CD4-positive, CD25-positive, alpha-beta regulatory T cell (primary cell): ENCODE results near the gene SNCB. TPM values are rescaled to one million over a fixed set of nuclear protein-coding genes. Genes with fewer than 3 reads are reported as not detected.
A peak's percentile ranks its signal among the peaks of the same experiment; 100 is the strongest.
"Not testable (repeated sequence)": the region's sequence is repeated elsewhere in the genome, so short reads cannot be mapped to it uniquely, and the experiment has no call there.

Source experiments
- ATAC-seq, 2 donors: fragments of 150-1000 bp; cut with Tn5 transposase; one replicate each; pipeline ENCODE4 v1.10.0; 2021; ENCODE audit warnings: low read depth in 2 of 2, moderate number of reproducible peaks in 2 of 2, moderate library complexity in 1 of 2
- DNase-seq, 3 donors: peaks; one replicate each; pipeline versions ENCODE4 v3.0.0 to v3.0.0-alpha.2; 2012 to 2022; ENCODE audit warnings: mixed read lengths in 1 of 3
- H3K27ac ChIP-seq: one replicate; pipeline ENCODE4 v1.7.0; 2013; ENCODE audit warnings: mild to moderate bottlenecking, low read length; ENCODE audit not compliant: insufficient read depth, poor library complexity, severe bottlenecking
- H3K27me3 ChIP-seq: one replicate; pipeline ENCODE4 v1.7.0; 2013; ENCODE audit warnings: low read length; ENCODE audit not compliant: control insufficient read depth, insufficient read depth
- H3K36me3 ChIP-seq: one replicate; pipeline ENCODE4 v1.7.0; 2013; ENCODE audit warnings: mild to moderate bottlenecking, low read length, moderate library complexity; ENCODE audit not compliant: control insufficient read depth, insufficient read depth
- H3K4me1 ChIP-seq: 2 replicates; pipeline ENCODE4 v1.7.0; 2013; ENCODE audit warnings: mild to moderate bottlenecking, low read length; ENCODE audit not compliant: insufficient read depth, control insufficient read depth, poor library complexity, severe bottlenecking
- H3K4me3 ChIP-seq: one replicate; pipeline ENCODE4 v1.7.0; 2013; ENCODE audit warnings: low read depth, mild to moderate bottlenecking, low read length, moderate library complexity
- H3K9me3 ChIP-seq, 2 experiments: 1 replicate in 1 of 2; 2 replicates in 1 of 2; pipeline ENCODE4 v1.7.0; 2013; ENCODE audit warnings: low read length in 2 of 2, mild to moderate bottlenecking in 1 of 2, moderate library complexity in 1 of 2; ENCODE audit not compliant: control insufficient read depth in 2 of 2
- H3K27ac Mint-ChIP-seq, 3 donors: one replicate each; pipeline ENCODE4 v1.8.0; 2020 to 2022; ENCODE audit warnings: mild to moderate bottlenecking in 3 of 3, mixed read lengths in 3 of 3, moderate library complexity in 2 of 3
- H3K27me3 Mint-ChIP-seq: one replicate; pipeline ENCODE4 v1.8.0; 2022; ENCODE audit warnings: mild to moderate bottlenecking, mixed read lengths
- H3K36me3 Mint-ChIP-seq: one replicate; pipeline ENCODE4 v1.8.0; 2020; ENCODE audit warnings: mixed read lengths
- H3K4me1 Mint-ChIP-seq, 4 donors: one replicate each; pipeline ENCODE4 v1.8.0; 2020 to 2022; ENCODE audit warnings: mixed read lengths in 4 of 4, mild to moderate bottlenecking in 1 of 4
- H3K4me3 Mint-ChIP-seq, 4 donors: one replicate each; pipeline ENCODE4 v1.8.0; 2020 to 2022; ENCODE audit warnings: mild to moderate bottlenecking in 4 of 4, mixed read lengths in 4 of 4, moderate library complexity in 3 of 4
- H3K9me3 Mint-ChIP-seq, 7 donors: one replicate each; pipeline ENCODE4 v1.8.0; 2020 to 2022; ENCODE audit warnings: mixed read lengths in 7 of 7, mild to moderate bottlenecking in 3 of 7, moderate library complexity in 2 of 7
- polyA plus RNA-seq, 4 donors: library from polyadenylated mRNA; unstranded; fragments of 300-500 nt; fragmentation: Illumina TruSeq; gene quantifications; one replicate each; pipeline ENCODE4 v1.2.3, GENCODE V29; 2021
- total RNA-seq: library from RNA; stranded (reverse); gene quantifications from one replicate; pipeline ENCODE4 v1.2.3, GENCODE V29; 2022

SNCB gene
- total and polyA plus RNA-seq, 5 donors from 2014 or later: not detected

GRCh38 chr5:176608937-176609723, 21.2 kb downstream of the SNCB start:
- Mint-ChIP-seq H3K27me3 (peaks cover 26% of the 10 kb centered on the region), H3K27ac (peak overlapping the region in 1 of 3 donors; percentile 96), H3K4me3 (peak overlapping the region; percentile 87 to 91 (median 88)), H3K9me3 (peaks cover 0 to 3% (median 0%) of the 10 kb centered on the region in 7 donors), H3K36me3 (no peaks in the 10 kb centered on the region), H3K4me1 (peaks cover 0 to 13% (median 10%) of the 10 kb centered on the region in 4 donors)
- Histone ChIP-seq H3K36me3 (no peaks in the 10 kb centered on the region), H3K27ac (no peak overlapping the region), H3K4me1 (peaks cover 11% of the 10 kb centered on the region), H3K27me3 (peaks cover 7% of the 10 kb centered on the region), H3K9me3 (no peaks in the 10 kb centered on the region), H3K4me3 (no peak overlapping the region)
- no peak for ATAC-seq
- no peak for DNase-seq

DNA sequence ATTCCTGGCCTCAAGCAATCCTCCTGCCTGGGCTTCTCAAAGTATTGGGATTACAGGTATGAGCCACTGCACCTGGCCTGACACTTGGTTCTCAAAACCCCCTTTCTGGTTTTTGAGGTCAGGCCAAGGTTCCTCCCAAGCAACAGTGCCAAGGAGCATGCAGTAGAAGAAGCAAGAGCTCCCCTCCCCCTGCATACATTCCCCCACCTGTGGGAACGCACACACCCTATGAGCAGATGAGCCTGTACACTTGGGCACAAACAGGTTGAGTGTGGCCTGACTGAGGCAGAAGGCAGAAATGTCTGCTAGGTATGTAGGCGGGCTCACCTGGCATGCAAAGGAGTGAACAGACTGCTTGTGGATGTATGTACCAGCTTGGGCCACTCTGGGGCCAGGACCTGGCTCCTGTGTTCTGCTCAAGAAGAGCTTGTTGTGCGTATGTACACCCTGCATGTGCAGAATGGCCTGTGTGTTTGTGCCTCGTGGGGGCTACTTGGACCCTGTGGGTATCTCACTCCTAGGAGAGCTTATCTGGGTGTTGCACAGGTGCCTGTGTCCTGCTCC, 22.1 kb downstream of the SNCB start:
- peaks cover 0 to 15% (median 10%) of the 10 kb centered on the region in 4 donors for H3K4me1 Mint-ChIP-seq
- Histone ChIP-seq H3K4me3 (no peak overlapping the region), H3K27ac (no peak overlapping the region), H3K27me3 (peaks cover 7% of the 10 kb centered on the region), H3K9me3 (no peaks in the 10 kb centered on the region), H3K36me3 (no peaks in the 10 kb centered on the region), H3K4me1 (peaks cover 11% of the 10 kb centered on the region)
- peaks cover 26% of the 10 kb centered on the region for H3K27me3 Mint-ChIP-seq
- no peaks in the 10 kb centered on the region for H3K36me3 Mint-ChIP-seq
- ATAC-seq: no peak
- no peak overlapping the region for H3K27ac Mint-ChIP-seq
- peak overlapping the region; percentile 87 to 91 (median 88) for H3K4me3 Mint-ChIP-seq
- H3K9me3 Mint-ChIP-seq: peaks cover 0 to 3% (median 0%) of the 10 kb centered on the region in 7 donors
- no peak for DNase-seq

- peaks cover 22% of the 10 kb centered on the region for H3K27me3 Mint-ChIP-seq
- Histone ChIP-seq H3K9me3 (no peaks in the 10 kb centered on the region), H3K36me3 (no peaks in the 10 kb centered on the region), H3K27ac (no peak overlapping the region), H3K4me3 (no peak overlapping the region), H3K4me1 (peaks cover 11% of the 10 kb centered on the region), H3K27me3 (peaks cover 3% of the 10 kb centered on the region)
- DNase-seq: no peak
- H3K4me1 Mint-ChIP-seq: peaks cover 0 to 16% (median 10%) of the 10 kb centered on the region in 4 donors
- H3K36me3 Mint-ChIP-seq: no peaks in the 10 kb centered on the region
- H3K27ac Mint-ChIP-seq: no peak overlapping the region
- H3K9me3 Mint-ChIP-seq: peaks cover 0 to 2% (median 0%) of the 10 kb centered on the region in 7 donors
- no peak for ATAC-seq
- H3K4me3 Mint-ChIP-seq: peak overlapping the region in 1 of 4 donors; percentile 68
Measured at GRCh38 chr5:176606875-176607274, 23.5 kb downstream of the SNCB start.

- H3K27ac ChIP-seq: no peak overlapping the region
- Mint-ChIP-seq H3K4me3 (peak overlapping the region in 2 of 4 donors; percentile 16 to 32), H3K4me1 (peaks cover 0 to 15% (median 9%) of the 10 kb centered on the region in 4 donors), H3K27me3 (peaks cover 16% of the 10 kb centered on the region), H3K36me3 (no peaks in the 10 kb centered on the region), H3K9me3 (peaks cover 0 to 2% (median 0%) of the 10 kb centered on the region in 7 donors), H3K27ac (no peak overlapping the region)
- no peaks in the 10 kb centered on the region for H3K36me3 ChIP-seq
- no peaks in the 10 kb centered on the region for H3K9me3 ChIP-seq
- peaks cover 11% of the 10 kb centered on the region for H3K4me1 ChIP-seq
- H3K4me3 ChIP-seq: no peak overlapping the region
- DNase-seq: no peak
- no peak for ATAC-seq
- H3K27me3 ChIP-seq: peaks cover 3% of the 10 kb centered on the region
Measured at GRCh38 chr5:176606032-176606431, 24.3 kb downstream of the SNCB start.

GRCh38 chr5:176603091-176603490, 27.2 kb downstream of the SNCB start:
- H3K9me3 Mint-ChIP-seq: no peaks in the 10 kb centered on the region
- Histone ChIP-seq H3K4me1 (no peaks in the 10 kb centered on the region), H3K4me3 (no peak overlapping the region), H3K36me3 (no peaks in the 10 kb centered on the region), H3K27me3 (no peaks in the 10 kb centered on the region), H3K9me3 (no peaks in the 10 kb centered on the region), H3K27ac (no peak overlapping the region)
- H3K36me3 Mint-ChIP-seq: no peaks in the 10 kb centered on the region
- DNase-seq (no peak), ATAC-seq (no peak)
- H3K4me1 Mint-ChIP-seq: peaks cover 0 to 3% (median 0%) of the 10 kb centered on the region in 4 donors
- H3K27me3 Mint-ChIP-seq: peaks cover 5% of the 10 kb centered on the region
- H3K27ac Mint-ChIP-seq: no peak overlapping the region
- H3K4me3 Mint-ChIP-seq: peak overlapping the region in 1 of 4 donors; percentile 30

DNA sequence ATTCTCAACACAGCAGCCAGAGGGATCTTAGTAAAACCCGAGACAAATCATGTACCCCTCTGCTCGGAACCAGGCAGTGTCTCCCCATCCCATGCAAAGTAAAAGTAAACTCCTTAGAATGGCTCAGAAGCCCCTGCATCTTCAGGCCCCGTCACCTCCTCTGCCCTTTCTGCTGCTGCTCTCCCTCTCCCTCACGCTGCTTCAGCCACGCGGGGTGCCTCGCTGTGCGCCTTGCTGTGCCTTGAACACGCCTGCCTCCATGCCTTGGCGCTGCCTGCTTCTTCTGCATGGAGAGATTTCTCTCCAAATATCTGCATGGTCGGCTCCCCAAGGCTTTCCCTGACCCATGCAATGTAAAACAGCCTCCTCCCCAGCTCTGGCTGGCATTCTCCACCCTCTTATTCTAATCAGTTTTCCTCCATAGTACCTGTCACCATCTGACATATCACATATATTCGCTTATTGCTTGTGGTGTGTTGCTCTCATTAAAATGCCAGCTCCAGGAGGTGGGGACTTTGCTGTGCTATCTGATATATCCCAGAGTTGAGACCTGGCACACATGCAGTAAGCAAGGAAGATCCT, 28.3 kb downstream of the SNCB start:
- H3K4me3 Mint-ChIP-seq: peak overlapping the region in 1 of 4 donors; percentile 29
- H3K4me3 ChIP-seq: no peak overlapping the region
- no peaks in the 10 kb centered on the region for H3K36me3 Mint-ChIP-seq
- no peaks in the 10 kb centered on the region for H3K27me3 Mint-ChIP-seq
- no peaks in the 10 kb centered on the region for H3K27me3 ChIP-seq
- DNase-seq: no peak
- no peak for ATAC-seq
- H3K9me3 Mint-ChIP-seq: no peaks in the 10 kb centered on the region
- no peaks in the 10 kb centered on the region for H3K9me3 ChIP-seq
- no peaks in the 10 kb centered on the region for H3K36me3 ChIP-seq
- peak overlapping the region in 1 of 3 donors; percentile 44 for H3K27ac Mint-ChIP-seq
- peaks cover 0 to 3% (median 0%) of the 10 kb centered on the region in 4 donors for H3K4me1 Mint-ChIP-seq
- no peaks in the 10 kb centered on the region for H3K4me1 ChIP-seq
- no peak overlapping the region for H3K27ac ChIP-seq

DNA sequence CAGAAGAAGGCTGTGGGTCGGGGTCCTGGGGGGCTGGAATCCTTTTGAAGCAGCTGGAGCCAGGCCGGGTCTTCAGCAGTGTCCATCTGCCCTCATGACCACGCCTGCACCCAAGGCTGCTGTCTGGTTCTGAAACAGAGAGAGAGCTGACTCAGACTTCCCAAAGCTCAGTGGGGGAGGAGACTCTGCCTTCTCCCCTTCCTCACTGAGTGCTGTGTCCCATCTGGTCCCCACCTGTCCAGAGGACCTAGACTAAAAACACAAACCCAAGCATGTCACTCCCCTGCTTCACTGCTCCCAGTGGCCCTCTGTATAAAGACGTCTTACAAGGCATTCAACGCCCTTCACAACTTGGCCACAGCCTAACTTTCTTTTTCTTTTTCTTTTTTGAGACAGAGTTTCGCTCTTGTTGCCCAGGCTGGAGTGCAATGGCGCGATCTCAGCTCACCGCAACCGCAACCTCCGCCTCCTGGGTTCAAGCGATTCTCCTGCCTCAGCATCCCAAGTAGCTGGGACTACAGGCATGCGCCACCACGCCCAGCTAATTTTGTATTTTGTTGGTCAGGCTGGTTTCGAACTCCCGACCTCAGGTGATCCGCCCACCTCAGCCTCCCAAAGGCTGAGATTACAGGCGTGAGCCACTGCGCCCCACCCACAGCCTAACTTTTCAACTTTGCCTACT, 30.4 kb downstream of the SNCB start:
- not testable (repeated sequence) for H3K27ac ChIP-seq, H3K36me3 Mint-ChIP-seq, H3K9me3 ChIP-seq, H3K27me3 ChIP-seq, H3K4me3 ChIP-seq, H3K27ac Mint-ChIP-seq, H3K36me3 ChIP-seq, H3K4me1 ChIP-seq, H3K9me3 Mint-ChIP-seq, ATAC-seq, H3K27me3 Mint-ChIP-seq, DNase-seq
- H3K4me1 Mint-ChIP-seq: peaks cover 0 to 12% (median 0%) of the 10 kb centered on the region in 4 donors
- H3K4me3 Mint-ChIP-seq: peak overlapping the region in 1 of 4 donors; percentile 36
